MM.1S (cell line): Measurements from ENCODE around the gene BDKRB1.

ENCODE experiments used
- DNase-seq: peaks from one replicate; pipeline ENCODE4 v3.0.0-alpha.2; 2015
- H2AFZ ChIP-seq: fragments of 300-600 bp; sonication (generic); 2 replicates; pipeline ENCODE4 v1.6.0; 2016; ENCODE audit warnings: antibody characterized with exemption, low read length
- H3F3A ChIP-seq: fragments of 300-600 bp; sonication (generic); 2 replicates; pipeline ENCODE4 v1.6.1; 2016; ENCODE audit warnings: mild to moderate bottlenecking, antibody characterized with exemption, low read length, moderate library complexity, mixed read lengths; ENCODE audit not compliant: insufficient read depth
- H3K27ac ChIP-seq: fragments of 300-600 bp; sonication (generic); 2 replicates; pipeline ENCODE4 v1.5.1; 2016; ENCODE audit warnings: mild to moderate bottlenecking, low read length
- H3K27me3 ChIP-seq: fragments of 300-600 bp; sonication (generic); replicated peaks from 2 replicates; pipeline ENCODE4 v1.6.0; 2016; ENCODE audit warnings: low read length; ENCODE audit not compliant: insufficient read depth
- H3K36me3 ChIP-seq: fragments of 300-600 bp; sonication (generic); replicated peaks from 2 replicates; pipeline ENCODE4 v1.6.1; 2016; ENCODE audit warnings: mild to moderate bottlenecking, low read length, mixed read lengths; ENCODE audit not compliant: insufficient read depth
- H3K4me1 ChIP-seq: fragments of 300-600 bp; sonication (generic); 2 replicates; pipeline ENCODE4 v1.6.1; 2016; ENCODE audit warnings: low read length, mixed read lengths
- H3K4me2 ChIP-seq: fragments of 300-600 bp; sonication (generic); 2 replicates; pipeline ENCODE4 v1.6.0; 2016; ENCODE audit warnings: low read depth, low read length
- H3K4me3 ChIP-seq: fragments of 300-600 bp; sonication (generic); 2 replicates; pipeline ENCODE4 v1.5.1; 2016; ENCODE audit warnings: low read length, mixed read lengths
- H3K79me2 ChIP-seq: fragments of 300-600 bp; sonication (generic); 2 replicates; pipeline ENCODE4 v1.6.1; 2016; ENCODE audit warnings: mixed run types, low read length, mixed read lengths
- H3K9ac ChIP-seq: fragments of 300-600 bp; sonication (generic); 2 replicates; pipeline ENCODE4 v1.6.1; 2016; ENCODE audit warnings: low read length, mixed read lengths
- H3K9me2 ChIP-seq: fragments of 300-600 bp; sonication (generic); replicated peaks from 2 replicates; pipeline ENCODE4 v1.6.1; 2016; ENCODE audit warnings: mild to moderate bottlenecking, low read length, mixed read lengths; ENCODE audit not compliant: insufficient read depth
- H3K9me3 ChIP-seq: fragments of 300-600 bp; sonication (generic); replicated peaks from 2 replicates; pipeline ENCODE4 v1.6.1; 2016; ENCODE audit warnings: mild to moderate bottlenecking, low read length, mixed read lengths; ENCODE audit not compliant: insufficient read depth
- H4K20me1 ChIP-seq: fragments of 300-600 bp; sonication (generic); 2 replicates; pipeline ENCODE4 v1.6.1; 2016; ENCODE audit warnings: mild to moderate bottlenecking, low read length, moderate library complexity, mixed read lengths; ENCODE audit not compliant: insufficient read depth
- CTCF ChIP-seq: fragments of 300-600 bp; sonication (generic); IDR thresholded peaks from 2 replicates; pipeline ENCODE4 v1.5.1; 2016; ENCODE audit warnings: antibody characterized with exemption, low read length, mixed read lengths
- EZH2 ChIP-seq: fragments of 300-600 bp; sonication (generic); optimal IDR thresholded peaks from 2 replicates; pipeline ENCODE3; 2017; ENCODE audit warnings: low read depth, mild to moderate bottlenecking, antibody characterized with exemption, low read length, mixed read lengths
- EZH2phosphoT487 ChIP-seq: fragments of 300-600 bp; sonication (generic); IDR thresholded peaks from 2 replicates; pipeline ENCODE4 v1.6.1; 2018; ENCODE audit warnings: antibody characterized with exemption, low read length

Gene BDKRB1

GRCh38 chr14:96265383-96266095 is 9.5 kb downstream of the BDKRB1 start:
- Histone ChIP-seq H3K9ac (no peak overlapping the region), H3K36me3 (no peaks in the 10 kb centered on the region), H3K4me2 (no peak overlapping the region), H3F3A (no peaks in the 10 kb centered on the region), H4K20me1 (no peaks in the 10 kb centered on the region), H3K27me3 (no peaks in the 10 kb centered on the region), H3K9me3 (no peaks in the 10 kb centered on the region), H3K9me2 (no peaks in the 10 kb centered on the region), H3K79me2 (no peaks in the 10 kb centered on the region), H3K27ac (no peak overlapping the region), H2AFZ (no peak overlapping the region), H3K4me3 (no peak overlapping the region), H3K4me1 (no peaks in the 10 kb centered on the region)
- no peak for DNase-seq
- TF ChIP-seq EZH2 (no peak), CTCF (no peak), EZH2phosphoT487 (no peak)

GRCh38 chr14:96267336-96267735 is 11.3 kb downstream of the BDKRB1 start:
- Histone ChIP-seq H3K27me3 (no peaks in the 10 kb centered on the region), H3K27ac (no peak overlapping the region), H3K4me1 (no peaks in the 10 kb centered on the region), H3K9ac (no peak overlapping the region), H3F3A (no peaks in the 10 kb centered on the region), H2AFZ (no peak overlapping the region), H3K36me3 (no peaks in the 10 kb centered on the region), H3K4me2 (no peak overlapping the region), H4K20me1 (no peaks in the 10 kb centered on the region), H3K9me3 (no peaks in the 10 kb centered on the region), H3K4me3 (no peak overlapping the region), H3K9me2 (no peaks in the 10 kb centered on the region), H3K79me2 (no peaks in the 10 kb centered on the region)
- DNase-seq = no peak
- TF ChIP-seq EZH2phosphoT487 (no peak), EZH2 (no peak), CTCF (no peak)

- no peaks in the 10 kb centered on the region for H3K27me3 ChIP-seq
- TF ChIP-seq EZH2phosphoT487 (no peak), CTCF (no peak), EZH2 (no peak)
- H3K79me2 ChIP-seq = no peaks in the 10 kb centered on the region
- no peaks in the 10 kb centered on the region for H3F3A ChIP-seq
- no peak overlapping the region for H3K4me2 ChIP-seq
- H3K9me2 ChIP-seq = no peaks in the 10 kb centered on the region
- H3K9ac ChIP-seq = no peak overlapping the region
- no peaks in the 10 kb centered on the region for H3K36me3 ChIP-seq
- no peak overlapping the region for H3K4me3 ChIP-seq
- H3K27ac ChIP-seq = no peak overlapping the region
- no peaks in the 10 kb centered on the region for H3K9me3 ChIP-seq
- DNase-seq = no peak
- no peaks in the 10 kb centered on the region for H4K20me1 ChIP-seq
- no peak overlapping the region for H2AFZ ChIP-seq
- H3K4me1 ChIP-seq = no peaks in the 10 kb centered on the region
Observed at GRCh38 chr14:96267916-96268315, 11.9 kb downstream of the BDKRB1 start.
